Fibroblast of mammary gland (primary cell): Measurements from ENCODE around the gene PTPMT1.

Source experiments
- DNase-seq: peaks from one replicate; pipeline ENCODE4 v3.0.0-alpha.2; 2010; ENCODE audit warnings: low read depth
- H3K4me3 ChIP-seq: 2 replicates; pipeline ENCODE4 v1.5.1; 2011; ENCODE audit warnings: low read depth, mild to moderate bottlenecking, low read length, moderate library complexity; ENCODE audit not compliant: control insufficient read depth
- TF ChIP-seq, protein P1 (sequence below): conservative IDR thresholded peaks from 2 replicates; pipeline ENCODE4 v1.5.1; 2011; ENCODE audit warnings: low read depth, low read length, inconsistent platforms; ENCODE audit not compliant: control insufficient read depth, insufficient read depth

PTPMT1 gene

GRCh38 chr11:47595967-47596366 is 30.6 kb downstream of the PTPMT1 start:
- no peak for DNase-seq
- no peak overlapping the region for H3K4me3 ChIP-seq
- TF ChIP-seq, protein P1, sequence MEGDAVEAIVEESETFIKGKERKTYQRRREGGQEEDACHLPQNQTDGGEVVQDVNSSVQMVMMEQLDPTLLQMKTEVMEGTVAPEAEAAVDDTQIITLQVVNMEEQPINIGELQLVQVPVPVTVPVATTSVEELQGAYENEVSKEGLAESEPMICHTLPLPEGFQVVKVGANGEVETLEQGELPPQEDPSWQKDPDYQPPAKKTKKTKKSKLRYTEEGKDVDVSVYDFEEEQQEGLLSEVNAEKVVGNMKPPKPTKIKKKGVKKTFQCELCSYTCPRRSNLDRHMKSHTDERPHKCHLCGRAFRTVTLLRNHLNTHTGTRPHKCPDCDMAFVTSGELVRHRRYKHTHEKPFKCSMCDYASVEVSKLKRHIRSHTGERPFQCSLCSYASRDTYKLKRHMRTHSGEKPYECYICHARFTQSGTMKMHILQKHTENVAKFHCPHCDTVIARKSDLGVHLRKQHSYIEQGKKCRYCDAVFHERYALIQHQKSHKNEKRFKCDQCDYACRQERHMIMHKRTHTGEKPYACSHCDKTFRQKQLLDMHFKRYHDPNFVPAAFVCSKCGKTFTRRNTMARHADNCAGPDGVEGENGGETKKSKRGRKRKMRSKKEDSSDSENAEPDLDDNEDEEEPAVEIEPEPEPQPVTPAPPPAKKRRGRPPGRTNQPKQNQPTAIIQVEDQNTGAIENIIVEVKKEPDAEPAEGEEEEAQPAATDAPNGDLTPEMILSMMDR = no peak

DNA sequence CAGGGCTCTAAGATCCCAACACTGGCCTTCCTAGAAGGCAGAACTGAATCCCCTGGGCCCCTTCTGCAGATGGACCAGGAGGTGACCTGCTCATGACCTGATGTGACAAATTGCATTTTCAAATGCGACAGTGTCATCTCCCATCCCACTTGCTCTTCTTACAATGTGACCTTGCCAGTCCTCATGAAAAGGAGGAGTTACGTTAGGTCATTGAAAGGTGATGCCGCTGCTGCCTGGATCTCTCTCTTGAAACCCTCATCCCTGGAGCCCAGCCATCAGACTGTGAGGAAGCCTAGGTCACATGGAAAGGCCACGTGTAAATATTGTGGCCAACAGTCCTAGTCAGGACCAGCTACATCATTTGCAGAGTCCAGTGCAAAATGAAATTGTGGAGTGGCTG is 34.5 kb downstream of the PTPMT1 start:
- TF ChIP-seq, protein P1 = no peak

DNA sequence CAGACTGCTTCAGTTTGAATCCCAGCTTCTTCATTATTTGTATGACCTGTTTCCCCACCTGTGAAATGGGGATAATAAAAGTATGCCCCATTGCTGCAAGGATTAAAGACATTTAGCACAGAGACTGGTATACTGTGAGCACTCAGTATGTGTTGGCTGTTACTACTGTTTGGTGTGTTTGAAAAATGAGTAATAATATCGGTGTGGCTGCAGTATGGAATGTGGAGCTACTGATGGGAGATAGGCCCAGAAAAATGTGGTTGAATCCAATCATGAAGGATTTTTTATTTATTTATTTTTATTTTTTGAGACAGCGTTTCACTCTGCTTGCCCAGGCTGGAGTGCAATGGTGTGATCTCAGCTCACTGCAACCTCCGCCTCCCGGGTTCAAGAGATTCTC is 37.9 kb downstream of the PTPMT1 start:
- TF ChIP-seq, protein P1 = no peak
- no peak overlapping the region for H3K4me3 ChIP-seq

More for the DNA sequence above, 34.5 kb downstream of the PTPMT1 start:
- DNase-seq = no peak
- no peak overlapping the region for H3K4me3 ChIP-seq

DNA sequence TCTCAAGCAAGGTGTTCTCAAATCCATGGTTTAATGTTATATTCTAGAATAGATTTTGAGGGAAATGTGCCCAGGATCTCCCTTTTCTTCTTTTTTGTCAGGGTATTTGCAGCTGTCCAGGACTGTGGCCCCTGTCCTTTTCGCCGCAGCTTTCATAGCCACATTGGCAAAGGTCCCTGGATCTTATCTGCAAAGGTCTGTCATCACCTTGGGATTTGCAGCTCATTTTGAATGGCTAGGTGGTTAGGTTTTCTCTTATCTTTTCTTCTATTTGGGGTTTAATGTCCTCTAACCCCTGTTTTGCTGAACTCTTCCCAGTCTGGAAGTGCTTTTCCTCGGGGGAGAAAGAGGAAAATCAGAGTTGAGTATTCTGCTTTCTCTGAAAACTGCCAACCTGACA is 40.5 kb downstream of the PTPMT1 start:
- no peak overlapping the region for H3K4me3 ChIP-seq
- TF ChIP-seq, protein P1 = no peak
- no peak for DNase-seq

More for the DNA sequence above, 37.9 kb downstream of the PTPMT1 start:
- DNase-seq = no peak

DNA sequence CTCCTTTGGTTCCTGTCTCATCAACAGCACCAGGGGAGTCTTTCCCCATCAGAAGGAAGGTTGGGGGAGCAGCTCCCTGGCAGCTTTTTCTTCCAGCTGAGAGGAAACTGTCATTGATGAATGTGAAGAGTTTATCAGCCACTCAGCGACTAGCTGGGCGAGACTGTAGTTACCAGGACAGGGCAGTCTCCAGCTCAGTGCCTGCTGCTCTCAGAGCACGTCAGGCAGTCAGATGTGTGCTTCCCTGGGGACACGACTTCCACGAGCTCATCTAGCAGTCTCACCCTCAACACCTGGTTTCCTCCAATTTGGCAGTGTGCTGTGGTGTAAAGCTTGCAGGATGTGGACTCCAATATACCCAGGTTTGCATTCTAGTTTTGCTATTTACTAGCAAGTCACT is 41.3 kb downstream of the PTPMT1 start:
- DNase-seq = peak; percentile 89
- TF ChIP-seq, protein P1 = no peak
- no peak overlapping the region for H3K4me3 ChIP-seq

- TF ChIP-seq, protein P1 = no peak
- no peak overlapping the region for H3K4me3 ChIP-seq
- peak; percentile 99 for DNase-seq
These were observed 42.0 kb downstream of the PTPMT1 start for GRCh38 chr11:47607380-47607779.

GRCh38 chr11:47609675-47610074 is 44.3 kb downstream of the PTPMT1 start:
- TF ChIP-seq, protein P1 = no peak
- DNase-seq = no peak
- H3K4me3 ChIP-seq = no peak overlapping the region
